GM19025 (cell line): ENCODE measurements around the gene SLC25A24.
"Not testable (repeated sequence)": the region's sequence is repeated elsewhere in the genome, so short reads cannot be mapped to it uniquely, and the experiment has no call there.

Source experiments
- ATAC-seq: cut with Tn5 transposase; IDR thresholded peaks from one replicate; pipeline ENCODE4 v1.9.1; 2021; ENCODE audit warnings: mild to moderate bottlenecking, low read depth, moderate library complexity; ENCODE audit not compliant: unreplicated experiment

SLC25A24 gene

DNA sequence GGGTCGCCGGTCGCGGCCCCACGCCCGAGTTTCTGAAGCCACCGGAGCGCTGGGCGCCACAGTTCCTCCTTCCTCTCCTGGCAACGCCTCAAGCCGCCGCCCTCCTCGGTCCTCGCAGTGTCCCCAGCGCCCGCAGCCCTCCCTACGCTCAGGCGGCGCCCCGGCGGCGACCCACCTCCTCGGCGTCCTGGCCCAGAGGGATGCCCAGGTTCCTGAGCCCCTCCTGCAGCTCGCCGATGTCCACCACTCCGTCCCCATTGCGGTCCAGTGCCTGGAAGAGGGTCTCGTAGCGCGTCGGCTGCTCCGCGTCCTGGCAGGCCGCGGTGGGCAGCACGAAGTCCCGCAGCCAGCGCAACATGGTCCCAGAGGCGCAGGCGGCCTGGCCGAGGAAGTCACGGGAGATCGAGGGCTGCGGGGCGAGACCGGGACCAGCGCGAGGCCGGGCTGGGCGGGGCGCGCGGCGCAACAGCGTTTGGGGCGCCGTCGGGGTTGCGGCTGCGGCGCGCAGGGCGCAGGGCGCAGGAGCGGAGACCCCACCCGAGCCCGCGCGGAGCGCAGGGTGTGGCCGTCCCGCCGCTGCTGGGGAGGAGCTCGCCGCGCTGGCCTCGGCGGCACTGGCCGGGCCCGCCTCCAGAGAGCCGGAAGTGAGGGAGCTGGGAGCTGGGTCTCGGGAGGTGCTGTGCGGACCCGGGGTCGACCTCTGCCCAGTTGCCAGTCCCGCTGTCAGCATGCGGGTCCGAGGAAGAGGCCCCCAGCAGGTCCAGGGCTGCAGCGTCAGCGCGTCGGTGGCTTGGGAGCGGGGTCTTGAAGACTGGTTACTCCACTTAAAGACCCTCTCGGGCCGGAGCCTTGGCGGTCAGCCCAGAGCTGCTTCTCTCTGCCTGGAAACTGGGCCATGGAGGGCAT, at the start of gene SLC25A24:
TSS of gene SLC25A24 (minus strand) at position 563 of the 906 bp plus-strand sequence. CDS start at position 358, 205 bp downstream.
- peak; percentile 89 for ATAC-seq

DNA sequence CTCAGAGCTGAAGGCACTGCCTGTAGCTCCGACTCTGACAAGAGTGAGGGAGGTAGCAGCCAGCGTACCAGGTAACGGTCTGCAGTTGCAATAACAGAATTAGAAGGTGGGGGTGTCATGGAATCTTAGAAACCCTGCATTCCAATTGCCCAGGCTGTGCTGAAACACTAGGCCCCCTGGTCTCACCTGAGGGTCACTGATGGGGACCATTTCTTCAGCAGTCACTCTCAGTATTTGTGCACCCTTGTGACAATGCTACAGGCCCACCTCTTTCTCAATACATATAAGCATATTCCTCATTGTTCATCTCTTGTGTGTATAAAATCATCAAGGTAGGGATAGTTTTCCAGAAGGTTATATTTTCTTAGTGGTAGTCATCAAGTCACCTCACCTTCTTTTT, 43.8 kb upstream of the SLC25A24 start, which contains the start of gene NBPF4:
TSS of gene NBPF4 (minus strand) at position 101 of the 400 bp plus-strand sequence. CDS start 315 bp downstream, outside the sequence.
- not testable (repeated sequence) for ATAC-seq

DNA sequence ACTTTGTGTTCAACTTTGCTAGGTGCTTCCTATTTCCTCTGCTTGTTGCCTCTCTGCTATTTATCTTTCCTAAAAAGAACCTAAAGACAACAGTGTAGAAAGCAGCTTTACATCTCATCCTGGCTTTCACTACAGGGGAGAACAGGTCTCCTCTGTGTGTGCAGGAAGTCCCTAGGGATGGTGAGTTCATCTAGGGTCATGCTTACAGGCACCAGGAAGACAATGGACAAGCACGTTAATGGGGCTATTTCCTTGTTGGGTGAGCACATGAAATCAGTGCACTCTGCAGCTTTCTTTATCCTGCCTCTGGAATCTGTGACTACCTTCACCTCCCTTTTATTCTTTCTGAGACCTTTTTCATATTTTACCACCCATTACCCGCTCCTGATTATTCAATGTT, 39.3 kb upstream of the SLC25A24 start:
- not testable (repeated sequence) for ATAC-seq

DNA sequence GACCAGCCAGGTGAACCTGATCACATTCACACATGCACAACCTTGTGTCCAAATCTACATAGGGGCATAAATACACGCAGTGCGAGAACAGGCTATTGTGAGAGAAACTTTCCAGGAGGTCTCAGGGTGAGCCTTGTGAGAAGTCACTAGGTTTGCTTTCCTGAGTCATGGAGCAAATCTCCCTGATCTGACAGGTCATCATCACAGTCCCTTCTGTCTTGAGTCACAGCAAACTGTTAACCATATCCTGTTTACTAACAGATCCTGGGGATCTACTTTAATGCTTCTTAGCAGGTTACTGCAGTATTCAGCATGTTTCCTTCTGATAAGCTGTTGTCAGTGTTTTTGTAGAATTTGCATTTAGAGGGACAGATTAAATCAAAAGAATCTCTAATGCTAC, 35.2 kb upstream of the SLC25A24 start:
- ATAC-seq, result not testable (repeated sequence)

DNA sequence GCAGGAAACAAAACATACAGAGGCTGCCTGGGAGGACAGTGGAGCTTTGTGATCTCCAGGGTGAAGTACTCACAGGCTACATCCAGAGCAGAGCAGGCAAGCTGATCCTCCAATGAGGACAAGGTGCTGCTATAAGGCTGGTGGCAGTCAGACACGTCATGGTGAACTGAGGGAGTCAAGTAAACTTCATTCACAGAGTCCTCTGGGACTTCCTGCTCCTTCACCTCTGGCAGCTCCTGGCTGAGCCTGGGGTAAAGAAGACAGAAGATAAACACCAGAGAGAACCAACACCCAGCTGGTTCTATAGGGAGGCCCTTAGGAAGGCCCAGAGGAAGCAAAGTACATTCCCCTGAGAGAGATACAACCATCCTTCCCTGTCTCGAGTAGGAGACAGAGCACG, 32.0 kb upstream of the SLC25A24 start:
- ATAC-seq, result not testable (repeated sequence)

DNA sequence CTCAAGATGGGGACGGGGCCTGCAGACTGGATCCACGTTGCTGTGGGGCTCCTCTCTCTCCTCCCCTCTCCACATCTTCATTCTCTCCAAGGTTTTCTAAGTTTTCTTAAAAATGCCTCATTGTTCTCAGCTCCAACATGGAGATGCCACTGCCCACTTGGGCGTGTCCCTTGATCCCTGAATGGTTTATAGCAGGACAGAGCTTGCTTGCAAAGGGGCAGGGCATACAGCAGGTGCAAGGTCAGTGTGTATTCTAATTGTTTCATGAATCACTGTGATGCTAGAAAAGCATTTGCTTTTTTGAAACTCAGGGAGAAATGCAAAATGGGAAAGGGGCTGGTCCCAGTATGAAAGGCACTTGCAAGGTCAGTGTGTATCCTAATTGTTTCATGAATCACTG, 29.8 kb upstream of the SLC25A24 start:
- ATAC-seq, result not testable (repeated sequence)

DNA sequence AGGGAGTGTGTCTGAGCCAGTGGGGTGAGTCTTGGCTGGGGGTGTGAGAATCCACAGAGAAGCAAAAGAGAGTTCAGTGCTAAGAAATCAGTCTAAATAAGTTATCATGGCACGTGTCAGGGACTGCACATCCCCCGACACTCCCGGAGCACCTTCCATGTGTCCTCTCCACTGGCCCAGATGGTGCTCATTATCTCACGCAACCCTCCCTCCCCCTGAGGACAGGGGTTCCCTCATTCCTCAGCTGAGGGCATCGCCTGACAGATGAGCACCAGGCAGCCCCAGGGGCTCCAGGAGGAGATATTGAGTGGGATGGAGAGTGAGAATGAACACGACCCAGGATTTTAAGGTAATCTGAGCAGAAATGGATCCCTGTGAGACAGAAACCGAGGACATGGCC, 27.6 kb upstream of the SLC25A24 start:
- ATAC-seq, result not testable (repeated sequence)

DNA sequence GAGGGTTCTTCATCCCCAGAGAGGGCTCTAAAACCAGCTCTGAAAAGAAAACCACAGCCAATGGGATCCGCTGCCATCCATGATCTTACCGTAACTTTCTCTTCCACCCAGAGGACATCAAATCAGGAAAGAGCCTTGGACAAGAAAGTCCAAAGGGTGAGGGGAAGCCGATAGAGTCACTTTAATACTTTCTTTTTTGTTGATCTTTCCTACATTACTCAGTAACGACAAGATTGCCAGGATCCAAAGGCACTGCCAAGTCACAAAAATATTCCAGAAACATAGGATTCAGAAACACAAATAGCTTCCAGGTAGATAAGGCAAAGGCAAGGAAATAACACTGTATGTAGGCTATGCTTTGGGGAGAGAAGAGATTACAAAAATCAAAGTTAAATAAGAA, 26.7 kb upstream of the SLC25A24 start:
- ATAC-seq, result not testable (repeated sequence)

DNA sequence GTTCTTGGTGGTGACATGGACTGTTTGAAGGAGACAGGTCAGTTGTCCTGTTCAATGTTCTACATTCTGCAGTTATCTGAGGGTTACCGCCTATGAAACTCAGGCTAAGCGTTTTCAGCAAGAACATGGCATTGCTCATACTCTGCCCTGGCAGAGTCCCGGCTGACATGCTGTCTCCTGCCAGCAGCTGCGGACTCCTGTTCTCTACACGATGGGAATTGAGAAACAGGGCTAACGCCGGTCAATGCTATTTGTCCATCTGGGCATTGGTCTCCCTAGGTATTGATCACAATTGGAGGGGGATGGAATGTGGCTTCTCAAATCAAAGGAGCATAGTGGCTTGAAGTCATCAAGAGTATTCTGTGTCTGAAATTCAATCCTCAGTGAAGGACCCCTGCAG, 23.1 kb upstream of the SLC25A24 start:
- ATAC-seq, result not testable (repeated sequence)

DNA sequence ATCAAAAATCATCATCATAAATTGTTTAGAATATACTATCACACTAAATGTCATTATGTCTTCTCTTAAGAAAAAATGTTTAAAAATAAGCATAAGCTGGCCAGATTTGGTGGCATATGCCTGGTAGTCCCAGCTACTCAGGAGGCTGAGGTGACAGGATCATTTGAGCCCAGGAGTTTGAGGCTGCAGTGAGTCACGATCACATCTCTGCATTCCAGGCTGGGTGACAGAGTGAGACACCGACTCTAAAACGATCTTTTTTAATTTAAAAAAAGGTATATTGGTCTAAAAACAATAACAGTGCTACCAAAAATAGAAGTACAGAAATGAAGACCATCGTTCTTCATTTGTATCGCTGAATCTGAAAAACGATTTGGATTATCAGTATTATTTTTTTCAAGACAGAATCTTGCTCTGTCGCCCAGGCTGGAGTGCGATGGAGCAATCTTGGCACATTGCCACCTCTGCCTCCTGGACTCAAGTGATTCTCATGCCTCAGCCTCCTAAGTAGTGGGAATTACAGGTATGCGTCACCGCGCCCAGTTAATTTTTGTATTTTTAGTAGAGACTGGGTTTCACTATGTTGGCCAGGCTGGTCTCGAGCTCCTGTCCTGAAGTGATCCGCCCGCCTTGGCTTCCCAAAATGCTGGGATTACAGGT, 17.5 kb upstream of the SLC25A24 start:
- ATAC-seq, result not testable (repeated sequence)

DNA sequence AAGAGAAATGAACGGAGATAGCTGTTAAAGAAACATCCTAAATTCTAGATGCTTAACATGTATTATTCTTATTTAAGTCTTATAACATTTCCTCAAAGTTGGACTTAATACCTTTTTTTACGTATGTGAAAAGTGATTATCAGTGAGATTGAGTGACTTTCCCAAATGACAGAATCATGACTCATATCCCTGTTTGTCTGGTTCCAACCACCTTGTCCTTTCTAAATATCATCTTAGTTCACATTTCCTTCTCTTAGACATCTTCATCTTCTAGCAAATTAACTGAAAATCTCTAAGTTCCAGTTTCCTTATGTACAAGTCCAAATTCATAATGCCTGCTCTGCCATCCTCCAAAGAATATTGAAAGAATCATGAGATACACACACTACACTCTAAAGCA, 16.9 kb upstream of the SLC25A24 start:
- ATAC-seq, result not testable (repeated sequence)

DNA sequence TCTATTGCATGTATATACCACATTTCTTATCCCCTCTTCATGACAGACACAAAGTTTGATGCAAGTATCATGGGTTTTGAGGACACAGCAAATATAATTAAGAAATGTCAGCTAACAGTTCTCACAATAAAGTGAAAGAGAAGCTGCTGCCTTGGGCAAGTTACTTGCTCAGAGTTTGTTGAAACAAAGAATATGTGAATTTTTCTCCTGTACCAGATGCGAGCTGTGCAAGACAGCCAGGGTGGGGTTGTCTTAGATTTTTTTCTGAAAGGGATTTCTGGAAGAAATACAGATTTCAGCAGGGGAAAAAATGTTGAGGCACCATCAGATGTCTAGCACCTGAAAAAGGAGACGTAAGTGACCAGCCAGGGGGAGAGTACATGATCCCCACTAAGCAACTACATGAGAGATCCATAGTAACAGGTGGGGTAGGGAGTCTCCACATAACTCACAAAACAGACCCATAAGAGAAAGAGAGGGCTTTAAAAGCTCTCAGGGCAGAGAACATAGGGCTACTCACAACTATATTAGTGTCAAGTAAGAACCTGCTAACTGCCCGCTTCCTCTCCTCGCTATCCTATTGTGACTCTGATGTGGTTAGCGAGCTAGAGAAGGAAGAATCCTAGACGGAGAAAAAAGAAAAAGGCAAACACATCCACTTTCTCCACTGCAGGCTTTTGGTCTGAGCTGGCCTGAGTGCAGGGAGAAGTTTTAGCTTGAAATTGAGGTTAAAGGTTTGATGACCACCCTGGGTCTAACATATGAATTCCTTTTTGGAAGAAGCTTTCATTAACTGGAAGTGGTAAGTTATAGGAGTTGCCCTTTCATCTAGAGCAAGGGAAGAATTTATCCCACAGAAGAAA, 16.1 kb upstream of the SLC25A24 start:
- ATAC-seq, result not testable (repeated sequence)

DNA sequence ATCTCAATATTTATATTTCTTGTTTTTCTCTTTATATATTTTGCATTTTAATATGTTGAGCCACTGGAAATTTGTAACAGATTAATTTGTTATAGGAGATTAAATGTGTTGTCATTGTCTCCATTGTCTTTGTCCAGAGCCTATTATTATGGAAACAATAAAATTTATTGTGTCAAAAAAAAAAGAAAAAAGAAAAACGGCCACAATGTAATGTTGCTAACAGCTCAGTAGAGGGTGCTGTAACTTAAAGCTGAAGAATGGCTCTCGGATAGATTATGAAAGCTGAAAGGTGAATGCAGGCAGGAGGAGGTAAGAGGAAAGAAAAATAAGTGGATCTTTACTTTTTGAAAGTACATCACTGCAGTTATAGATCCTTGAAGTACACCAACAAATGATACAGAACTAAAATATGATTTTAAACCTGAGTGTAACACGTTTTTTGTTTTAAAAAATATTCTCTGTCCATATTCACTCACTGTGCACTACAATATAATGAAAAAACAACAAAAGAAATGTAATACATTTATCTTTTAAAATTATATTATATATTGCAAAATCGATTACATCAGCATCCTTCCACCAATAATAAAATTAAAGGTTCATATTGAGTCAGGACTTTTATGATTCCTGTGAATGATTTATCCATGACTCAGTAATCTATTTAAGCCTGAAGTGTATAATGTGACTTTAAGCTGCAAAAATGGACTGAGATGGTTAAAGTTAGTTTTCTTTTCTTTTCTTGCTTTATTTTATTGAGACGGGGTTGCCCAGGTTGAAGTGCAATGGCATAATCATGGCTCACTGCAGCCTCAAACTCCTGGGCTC, 14.7 kb upstream of the SLC25A24 start:
- ATAC-seq, result not testable (repeated sequence)

DNA sequence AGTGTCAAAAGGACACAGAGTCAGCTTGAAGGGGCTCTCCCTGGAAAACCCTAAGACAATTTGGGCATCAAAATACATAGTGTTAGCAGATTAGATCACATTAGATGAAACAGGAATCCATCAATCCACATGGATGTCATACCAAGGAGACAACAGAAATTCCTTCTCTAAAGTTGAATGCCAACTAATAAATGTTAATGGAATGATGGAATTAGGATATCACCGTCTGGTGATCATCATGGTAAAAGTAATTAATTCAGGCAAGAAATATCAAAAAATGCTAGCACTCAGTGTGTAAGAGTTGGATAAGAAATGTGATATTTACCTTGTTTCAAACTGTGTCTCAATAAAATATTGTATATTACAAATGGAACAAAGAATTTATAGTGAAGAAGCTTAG, 10.9 kb upstream of the SLC25A24 start:
- ATAC-seq, result no peak

DNA sequence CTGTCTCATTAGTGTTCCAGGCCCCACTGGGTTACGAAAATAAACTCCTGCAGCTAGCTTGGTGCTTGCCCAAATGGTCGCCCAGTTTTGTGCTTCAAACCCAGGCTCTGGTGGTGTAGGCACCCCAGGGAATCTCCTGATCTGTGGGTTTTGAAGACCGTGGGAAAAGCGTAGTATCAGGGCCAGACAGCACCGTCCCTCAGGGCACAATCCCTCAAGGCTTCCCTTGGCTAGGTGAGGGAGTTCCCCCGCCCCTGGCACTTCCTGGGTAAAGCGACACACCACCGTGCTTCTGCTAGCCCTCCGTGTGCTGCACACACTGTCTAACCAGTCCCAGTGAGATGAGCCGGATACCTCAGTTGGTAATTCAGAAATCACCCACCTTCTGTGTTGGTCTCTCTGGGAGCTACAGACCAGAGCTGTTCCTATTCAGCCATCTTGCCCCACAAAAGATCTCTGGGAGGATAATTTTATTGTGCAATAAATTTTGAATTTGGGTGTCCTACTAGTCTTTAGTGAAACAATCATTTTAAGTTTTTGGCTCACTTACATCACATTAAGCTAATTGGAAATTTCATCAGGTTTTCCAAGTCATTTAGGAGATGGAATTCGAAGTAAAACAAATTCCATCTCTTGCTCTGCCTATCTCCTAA, 9.4 kb upstream of the SLC25A24 start:
- peak; percentile 48 for ATAC-seq

DNA sequence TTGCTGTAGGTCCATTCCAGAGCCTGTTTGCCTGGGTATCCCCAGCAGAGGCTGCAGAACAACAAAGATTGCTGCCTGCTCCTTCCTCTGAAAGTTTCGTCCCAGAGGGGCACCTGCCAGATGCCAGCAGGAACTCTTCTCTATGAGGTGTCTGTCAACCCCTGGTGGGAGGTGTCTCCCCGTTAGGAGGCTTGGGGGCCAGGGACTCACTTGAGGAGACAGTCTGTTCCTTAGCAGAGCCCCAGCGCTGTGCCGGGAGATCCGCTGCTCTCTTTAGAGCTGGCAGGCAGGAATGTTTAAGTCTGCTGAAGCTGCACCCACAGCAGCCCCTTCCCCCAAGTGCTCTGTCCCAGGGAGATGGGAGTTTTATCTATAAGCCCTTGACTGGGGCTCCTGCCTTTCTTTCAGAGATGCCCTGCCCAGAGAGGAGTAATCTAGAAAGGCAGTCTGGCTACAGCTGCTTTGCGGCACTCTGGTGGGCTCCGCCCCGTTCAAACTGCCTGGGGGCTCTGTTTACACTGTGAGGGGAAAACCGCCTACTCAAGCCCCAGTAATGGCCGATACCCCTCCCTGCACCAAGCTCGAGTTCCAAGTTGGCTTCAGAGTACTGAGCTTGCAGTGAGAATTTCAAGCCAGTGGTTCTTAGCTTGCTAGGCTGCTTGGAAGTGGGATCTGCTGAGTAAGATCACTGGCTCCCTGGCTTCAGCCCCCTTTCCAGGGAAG, 8.7 kb upstream of the SLC25A24 start:
- ATAC-seq, result no peak

DNA sequence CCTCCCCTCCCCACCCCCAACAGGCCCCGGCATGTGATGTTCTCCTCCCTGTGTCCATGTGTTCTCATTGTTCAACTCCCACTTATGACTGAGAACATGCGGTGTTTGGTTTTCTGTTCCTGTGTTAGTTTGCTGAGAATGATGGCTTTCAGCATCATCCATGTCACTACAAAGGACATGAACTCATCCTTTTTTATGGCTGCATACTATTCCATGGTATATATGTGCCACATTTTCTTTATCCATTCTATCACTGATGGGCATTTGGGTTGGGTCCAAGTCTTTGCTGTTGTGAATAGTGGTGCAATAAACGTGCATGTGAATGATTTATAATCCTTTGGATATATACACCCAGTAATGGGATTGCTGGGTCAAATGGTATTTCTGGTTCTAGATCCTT, 3.4 kb upstream of the SLC25A24 start:
- ATAC-seq, result not testable (repeated sequence)

DNA sequence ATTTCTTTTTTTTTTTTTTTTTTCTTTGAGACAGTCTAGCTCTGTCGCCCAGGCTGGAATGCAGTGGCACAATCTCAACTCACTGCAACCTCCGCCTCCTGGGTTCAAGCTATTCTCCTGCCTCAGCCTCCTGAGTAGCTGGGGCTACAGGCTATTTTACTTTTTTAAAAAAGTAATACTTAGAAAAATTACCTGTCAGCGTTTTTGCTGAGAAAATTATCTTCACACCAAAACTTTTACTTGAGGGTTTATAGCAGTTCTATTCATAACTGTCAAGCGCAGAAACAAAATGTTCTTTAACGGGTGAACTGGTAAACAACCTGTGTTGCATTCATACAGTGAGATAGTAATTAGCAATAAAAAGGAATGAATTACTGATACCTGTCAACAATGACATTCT, 1.5 kb upstream of the SLC25A24 start:
- ATAC-seq, result no peak

DNA sequence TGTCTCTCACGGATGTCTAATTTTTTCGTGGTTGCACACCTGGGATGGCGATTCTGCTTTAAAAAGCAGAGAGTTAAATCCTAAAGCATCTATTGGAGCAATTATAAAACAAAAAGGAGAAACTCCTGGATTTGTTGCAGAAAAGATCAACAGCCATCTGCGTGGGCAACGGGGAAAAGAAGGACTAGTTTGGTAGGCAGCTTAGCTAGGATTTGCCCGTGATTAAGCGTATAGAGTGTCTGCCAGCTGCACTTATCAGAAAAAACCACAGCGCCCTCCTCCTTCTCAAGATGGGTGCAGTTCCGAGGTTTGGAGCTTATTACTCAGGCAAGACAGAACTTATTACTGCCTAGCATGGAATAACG, 526 bp upstream of the SLC25A24 start:
- no peak for ATAC-seq
